HG03280 (cell line): ENCODE measurements around the gene MAT1A.
"Not testable (repeated sequence)": the region's sequence is repeated elsewhere in the genome, so short reads cannot be mapped to it uniquely, and the experiment has no call there.

Source experiments
- ATAC-seq: cut with Tn5 transposase; IDR thresholded peaks from one replicate; pipeline ENCODE4 v1.9.1; 2021; ENCODE audit warnings: mild to moderate bottlenecking, moderate library complexity; ENCODE audit not compliant: unreplicated experiment

The MAT1A gene

DNA sequence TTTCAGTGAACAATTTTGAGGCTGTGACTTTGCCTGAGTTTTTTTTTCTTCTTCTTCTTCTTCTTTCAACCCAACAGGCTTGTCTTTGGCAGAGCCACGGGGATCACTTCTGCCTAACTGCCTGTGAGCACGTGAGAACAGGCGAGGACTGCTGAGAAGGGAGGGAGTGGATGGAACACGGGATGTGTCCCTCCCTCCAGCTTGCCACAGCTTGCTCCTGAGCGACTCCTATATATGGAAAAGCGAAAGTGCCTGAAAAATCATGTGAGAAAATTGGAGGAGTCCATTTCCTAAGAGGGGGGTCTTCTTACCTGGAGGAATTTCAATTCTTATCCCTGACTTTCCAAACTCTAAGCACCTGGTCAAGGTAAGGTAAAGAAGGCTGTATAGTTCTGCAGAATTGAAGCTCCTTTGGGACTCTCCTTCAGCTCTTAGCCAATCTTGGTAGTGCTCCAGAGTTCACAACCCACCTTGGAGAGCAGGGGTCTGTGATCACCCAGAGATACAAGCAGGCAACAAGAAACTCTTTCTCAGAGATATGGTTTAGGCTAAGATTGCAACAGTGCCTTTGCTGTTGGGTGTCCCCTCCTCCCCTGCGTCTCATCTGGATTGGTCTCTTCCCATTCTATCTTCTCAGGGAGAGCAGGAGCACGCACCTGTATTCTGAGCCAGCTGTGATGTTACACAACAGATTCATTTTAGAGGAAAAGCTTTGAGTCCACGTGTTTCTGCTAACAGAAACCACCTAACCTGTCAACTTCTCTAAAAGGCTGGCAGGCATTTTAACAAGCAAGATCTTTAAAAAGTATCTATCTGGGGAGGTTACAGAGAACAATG, at the start of gene MAT1A:
Gene MAT1A (minus strand): TSS at position 208 of the 837 bp plus-strand sequence. CDS start 235 bp downstream, outside the sequence.
- no peak for ATAC-seq

GRCh38 chr10:80333983-80334382, 44.5 kb upstream of the MAT1A start:
- no peak for ATAC-seq

- no peak for ATAC-seq
These were observed 35.5 kb upstream of the MAT1A start for GRCh38 chr10:80324891-80325364.

- no peak for ATAC-seq
These were observed 34.6 kb upstream of the MAT1A start for GRCh38 chr10:80324086-80324485.

DNA sequence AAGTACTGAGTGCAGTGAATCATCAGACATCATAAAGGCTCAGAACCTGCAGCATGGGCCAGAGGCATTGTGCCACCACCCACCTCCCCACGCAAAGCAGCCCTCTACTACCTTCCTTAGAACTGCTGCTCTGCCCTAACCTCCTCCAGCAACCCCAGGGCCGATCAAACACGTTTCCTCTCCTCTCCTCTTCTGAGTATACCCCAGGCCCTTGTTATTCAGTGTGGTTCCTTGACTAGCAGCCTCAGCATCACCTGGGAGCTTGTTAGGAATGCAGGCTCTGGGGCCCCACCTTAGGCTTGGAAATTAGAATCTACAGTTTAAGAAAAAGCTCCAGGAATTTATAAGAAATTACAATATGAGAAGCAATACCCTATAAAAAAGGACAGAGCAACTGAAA, 33.9 kb upstream of the MAT1A start:
- no peak for ATAC-seq

GRCh38 chr10:80322711-80323110, 33.3 kb upstream of the MAT1A start:
- no peak for ATAC-seq

GRCh38 chr10:80322158-80322557, 32.7 kb upstream of the MAT1A start:
- no peak for ATAC-seq

GRCh38 chr10:80321183-80321582, 31.7 kb upstream of the MAT1A start:
- ATAC-seq, result no peak

DNA sequence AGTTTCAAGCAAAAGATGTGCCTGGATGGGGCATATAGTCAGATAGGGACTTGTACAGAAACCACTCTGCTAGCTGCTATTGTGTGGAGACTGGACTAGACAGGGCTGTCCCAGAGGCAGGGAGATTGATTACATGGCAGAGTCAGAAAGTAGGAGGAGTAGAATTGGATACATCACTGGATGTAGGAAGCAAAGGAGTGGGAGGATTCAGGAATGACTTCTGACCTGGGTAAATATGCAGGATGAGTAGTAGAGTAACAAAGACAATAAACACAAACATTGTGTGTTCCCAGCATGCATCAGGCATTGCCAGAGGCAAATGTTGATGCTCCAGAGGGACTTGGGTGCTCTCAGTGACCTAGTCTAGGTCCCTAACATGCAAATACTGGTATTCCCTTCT, 30.9 kb upstream of the MAT1A start:
- no peak for ATAC-seq

DNA sequence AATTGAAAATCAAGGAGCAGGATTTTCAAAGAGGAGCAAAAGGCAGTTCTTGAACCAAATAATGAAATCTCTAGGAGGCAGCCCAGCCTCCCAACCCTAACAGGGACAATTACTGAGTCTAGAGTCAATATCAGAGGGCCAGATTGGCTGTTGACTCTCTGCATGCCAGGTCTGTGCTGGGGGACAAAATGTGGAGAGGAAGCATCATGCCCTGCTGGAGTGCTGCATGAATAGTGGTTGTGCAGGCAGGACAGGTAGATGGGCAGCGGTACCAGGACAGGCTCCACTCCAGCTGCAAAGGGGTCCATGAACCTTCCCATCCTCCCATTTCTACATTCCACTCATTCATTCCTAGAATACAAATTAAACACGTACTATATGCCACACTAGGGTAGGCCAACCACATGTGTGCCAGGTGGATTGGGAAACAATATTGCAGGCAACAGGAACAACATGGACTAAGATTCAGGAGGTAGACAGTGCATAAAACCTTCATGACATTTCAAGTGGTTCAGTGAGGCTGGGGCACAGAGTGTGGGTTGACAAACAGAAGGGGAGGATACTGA, 30.4 kb upstream of the MAT1A start:
- ATAC-seq, result no peak

DNA sequence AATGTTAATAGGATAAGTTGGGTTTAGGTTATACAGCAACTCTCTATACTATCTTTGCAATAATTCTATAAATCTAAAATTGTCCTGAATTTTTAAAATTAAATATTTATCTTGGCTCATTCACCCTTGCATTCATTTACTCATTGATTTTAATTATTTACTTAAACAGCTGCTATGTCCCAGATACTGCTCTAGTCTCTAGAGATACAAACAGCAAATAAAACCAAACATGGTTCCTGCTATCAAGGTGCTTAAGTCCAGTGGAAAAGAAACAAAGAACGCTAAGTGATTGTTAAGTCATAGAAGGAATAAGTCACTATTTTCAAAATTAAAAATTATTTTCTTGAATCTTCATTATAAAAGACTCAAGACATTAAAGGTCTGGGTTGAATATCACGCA, 29.9 kb upstream of the MAT1A start:
- no peak for ATAC-seq

DNA sequence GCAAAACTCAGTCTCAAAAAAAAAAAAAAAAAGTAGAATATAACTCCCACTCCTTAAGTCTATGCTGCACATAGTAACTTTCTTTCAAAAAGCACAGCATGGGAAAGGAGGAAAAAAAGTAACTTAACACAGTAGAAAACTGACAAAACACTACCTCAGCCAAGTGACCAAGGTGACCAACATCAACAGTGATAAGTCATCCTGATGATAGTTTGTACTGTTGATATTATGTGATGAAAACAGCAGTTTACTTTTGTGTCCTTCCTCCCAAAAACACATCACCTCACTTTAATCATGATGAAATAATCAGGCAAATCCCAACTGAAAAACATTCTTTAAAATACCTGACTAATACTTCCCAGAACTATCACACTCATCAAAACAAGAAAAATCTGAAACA, 29.3 kb upstream of the MAT1A start:
- no peak for ATAC-seq

- no peak for ATAC-seq
These were observed 25.9 kb upstream of the MAT1A start for GRCh38 chr10:80315391-80315790.

- ATAC-seq, result no peak
These were observed 24.1 kb upstream of the MAT1A start for GRCh38 chr10:80313523-80313922.

GRCh38 chr10:80305989-80306388, 16.5 kb upstream of the MAT1A start:
- ATAC-seq, result not testable (repeated sequence)

DNA sequence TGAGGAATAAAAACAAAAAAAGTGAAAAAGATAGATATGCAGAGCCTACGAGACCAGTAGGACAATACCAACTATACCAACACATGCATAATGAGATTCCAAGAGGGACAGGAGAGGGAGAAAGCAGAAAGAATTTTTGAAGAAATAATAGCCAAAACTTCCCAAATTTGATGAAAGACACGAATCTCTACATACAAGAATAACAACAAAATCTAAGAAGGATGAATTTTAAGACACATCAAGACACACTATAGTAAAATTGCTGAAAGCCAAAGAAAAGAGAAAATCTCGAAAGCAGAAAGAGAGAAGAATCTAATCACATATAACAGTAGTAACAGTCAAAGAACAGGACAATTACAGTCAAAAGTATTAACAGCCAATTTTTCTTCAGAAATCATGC, 7.5 kb upstream of the MAT1A start:
- ATAC-seq, result no peak

GRCh38 chr10:80292607-80293239, 3.3 kb upstream of the MAT1A start:
- ATAC-seq, result no peak

- no peak for ATAC-seq
These were observed 1.2 kb upstream of the MAT1A start for GRCh38 chr10:80290474-80291220.

GRCh38 chr10:80288849-80289248, 609 bp downstream of the MAT1A start:
- no peak for ATAC-seq

GRCh38 chr10:80284522-80284921, 4.9 kb downstream of the MAT1A start:
- ATAC-seq, result no peak

- no peak for ATAC-seq
These were observed 5.8 kb downstream of the MAT1A start for GRCh38 chr10:80283536-80284199.
